ENCODE data around the gene CTU2. TPM values are rescaled to one million over a fixed set of nuclear protein-coding genes. Genes with fewer than 3 reads are reported as not detected.
"Not testable (repeated sequence)": the region's sequence is repeated elsewhere in the genome, so short reads cannot be mapped to it uniquely, and the experiment has no call there.

The CTU2 gene
- total RNA-seq, 1 donor from 2014 or later = 4.2 TPM

DNA sequence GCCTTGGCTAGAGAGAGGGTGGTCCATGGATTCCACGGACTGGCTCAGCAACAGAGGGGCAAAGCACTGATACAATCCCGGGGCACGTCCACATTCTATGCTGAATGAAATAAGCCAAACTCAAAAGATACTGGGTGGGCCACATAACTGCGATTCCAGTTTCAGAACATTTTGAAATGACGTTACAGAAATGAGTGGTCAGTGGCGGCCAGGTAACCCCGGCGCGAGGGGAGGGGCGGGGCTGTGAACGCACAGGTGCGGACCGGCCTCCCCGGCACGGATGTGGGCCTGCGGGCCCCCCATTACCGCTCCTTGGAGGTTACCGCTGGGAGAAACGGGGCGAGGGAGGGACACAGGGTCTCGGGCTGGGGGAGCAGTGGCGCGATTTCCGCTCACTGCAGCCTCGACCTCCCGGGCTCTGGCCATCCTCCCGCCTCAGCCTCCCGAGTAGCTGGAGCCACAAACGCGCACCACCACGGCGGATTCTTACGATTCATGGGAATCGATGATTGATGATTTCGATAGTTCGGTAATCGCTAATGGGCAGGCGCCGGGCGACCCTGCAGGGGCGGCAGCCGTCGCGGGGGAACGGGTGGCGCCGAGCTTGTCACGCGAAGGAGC is 44.0 kb upstream of the CTU2 start:
- Histone ChIP-seq H3K4me1 (peaks cover 0 to 11% of the 10 kb centered on the region in 2 donors), H3K27me3 (no peaks in the 10 kb centered on the region), H3K27ac (peak overlapping the region; percentile 68 to 72), H3K9me3 (no peaks in the 10 kb centered on the region), H3K36me3 (peaks cover 0 to 9% of the 10 kb centered on the region in 2 donors), H3K4me3 (peak overlapping the region; percentile 87 to 89)
- peak in 1 of 2 donors; percentile 58 for DNase-seq (ENCODE audit: low spot score in 2 of 2)
- intact Hi-C loops (cut with DNase I) = loop anchor here (2.0 to 5.0 kb wide), 6 partner anchors 44 to 1038 kb away; partner anchors contain the start of genes APRT, CTU2, GALNS and RNF166
- TF ChIP-seq, protein P1, sequence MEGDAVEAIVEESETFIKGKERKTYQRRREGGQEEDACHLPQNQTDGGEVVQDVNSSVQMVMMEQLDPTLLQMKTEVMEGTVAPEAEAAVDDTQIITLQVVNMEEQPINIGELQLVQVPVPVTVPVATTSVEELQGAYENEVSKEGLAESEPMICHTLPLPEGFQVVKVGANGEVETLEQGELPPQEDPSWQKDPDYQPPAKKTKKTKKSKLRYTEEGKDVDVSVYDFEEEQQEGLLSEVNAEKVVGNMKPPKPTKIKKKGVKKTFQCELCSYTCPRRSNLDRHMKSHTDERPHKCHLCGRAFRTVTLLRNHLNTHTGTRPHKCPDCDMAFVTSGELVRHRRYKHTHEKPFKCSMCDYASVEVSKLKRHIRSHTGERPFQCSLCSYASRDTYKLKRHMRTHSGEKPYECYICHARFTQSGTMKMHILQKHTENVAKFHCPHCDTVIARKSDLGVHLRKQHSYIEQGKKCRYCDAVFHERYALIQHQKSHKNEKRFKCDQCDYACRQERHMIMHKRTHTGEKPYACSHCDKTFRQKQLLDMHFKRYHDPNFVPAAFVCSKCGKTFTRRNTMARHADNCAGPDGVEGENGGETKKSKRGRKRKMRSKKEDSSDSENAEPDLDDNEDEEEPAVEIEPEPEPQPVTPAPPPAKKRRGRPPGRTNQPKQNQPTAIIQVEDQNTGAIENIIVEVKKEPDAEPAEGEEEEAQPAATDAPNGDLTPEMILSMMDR (IDR thresholded peaks at IDR 0.05) = no peak

DNA sequence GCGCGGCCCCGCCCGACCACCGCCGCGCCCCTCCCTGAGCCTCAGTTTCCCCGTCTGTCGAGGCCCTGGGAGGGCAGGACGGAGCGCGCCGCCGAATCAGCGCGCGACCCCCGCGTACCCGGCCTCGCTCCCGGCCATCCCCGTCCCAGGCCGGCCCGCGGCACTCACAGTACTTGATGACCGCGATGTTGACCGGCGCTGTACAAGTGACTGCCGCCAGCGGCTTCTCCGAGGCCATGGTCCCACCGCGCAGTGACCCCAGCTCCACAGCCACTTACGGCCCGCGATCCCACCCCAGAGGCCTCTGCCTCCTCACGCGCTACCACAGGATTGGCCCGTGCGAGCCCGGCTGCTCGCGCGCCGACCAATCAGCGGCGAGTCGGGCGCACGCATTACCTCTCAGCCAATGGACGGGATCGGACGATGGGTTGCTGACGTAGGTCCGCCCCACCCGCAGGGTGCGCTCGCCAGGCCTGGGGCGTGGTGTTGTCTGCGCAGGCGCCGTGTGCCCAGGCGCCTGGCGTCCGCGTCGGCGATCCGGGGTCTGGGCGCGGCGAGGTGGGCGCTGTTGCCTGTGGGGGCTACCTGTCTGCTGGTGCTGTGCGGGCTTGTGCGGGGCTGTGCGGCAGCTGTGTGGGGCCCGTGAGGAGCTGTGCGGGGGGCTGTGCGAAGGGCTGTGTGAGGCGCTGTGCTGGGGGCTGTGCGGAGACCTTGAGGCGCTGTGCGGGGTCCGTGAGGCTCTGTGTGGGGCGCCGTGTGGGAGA is 43.3 kb upstream of the CTU2 start, which contains the start of gene MVD:
MVD (minus strand) TSS at position 249 of the 764 bp plus-strand sequence; CDS start at position 238, 11 bp downstream.
- intact Hi-C loops (cut with DNase I) = loop anchor here (1.0 to 5.0 kb wide), 7 partner anchors 44 to 1038 kb away; partner anchors contain the start of genes APRT, CTU2, GALNS and RNF166
- peak; percentile 93 to 98 for DNase-seq (ENCODE audit: low spot score in 2 of 2)
- peaks cover 0 to 4% of the 10 kb centered on the region in 2 donors for H3K36me3 ChIP-seq
- TF ChIP-seq, protein P1 (IDR thresholded peaks at IDR 0.05) = no peak
- H3K9me3 ChIP-seq = no peaks in the 10 kb centered on the region
- peak within 1 kb of the TSS; percentile 68 to 72 for H3K27ac ChIP-seq
- peaks cover 0 to 11% of the 10 kb centered on the region in 2 donors for H3K4me1 ChIP-seq
- H3K27me3 ChIP-seq = no peaks in the 10 kb centered on the region
- peak within 1 kb of the TSS; percentile 87 to 89 for H3K4me3 ChIP-seq

DNA sequence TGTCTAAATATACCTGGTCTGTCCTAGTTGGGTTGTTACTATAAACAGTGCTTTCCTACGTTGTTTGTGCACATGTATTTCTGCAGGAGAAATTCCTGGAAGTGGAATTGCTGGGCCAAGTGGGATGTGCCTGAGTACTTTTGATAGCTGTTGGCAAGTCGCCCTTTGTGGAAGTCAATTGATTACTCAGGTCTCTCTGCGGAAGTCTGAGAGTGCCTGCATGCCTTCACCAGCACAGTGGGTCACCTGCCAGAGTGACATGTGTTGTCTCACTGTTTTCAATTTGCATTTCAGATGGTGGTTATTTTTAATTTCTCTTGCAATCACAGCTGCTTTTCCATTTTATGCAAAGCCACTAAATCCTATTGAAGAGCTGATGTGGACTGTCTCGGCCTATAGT is 41.2 kb upstream of the CTU2 start:
- H3K27ac ChIP-seq = no peak overlapping the region
- H3K4me1 ChIP-seq = peaks cover 0 to 11% of the 10 kb centered on the region in 2 donors
- TF ChIP-seq, protein P1 (IDR thresholded peaks at IDR 0.05) = no peak
- H3K9me3 ChIP-seq = no peaks in the 10 kb centered on the region
- H3K27me3 ChIP-seq = no peaks in the 10 kb centered on the region
- no peak for DNase-seq (ENCODE audit: low spot score in 2 of 2)
- intact Hi-C loops (cut with DNase I) = no loop called here
- H3K36me3 ChIP-seq = no peaks in the 10 kb centered on the region
- H3K4me3 ChIP-seq = no peak overlapping the region

DNA sequence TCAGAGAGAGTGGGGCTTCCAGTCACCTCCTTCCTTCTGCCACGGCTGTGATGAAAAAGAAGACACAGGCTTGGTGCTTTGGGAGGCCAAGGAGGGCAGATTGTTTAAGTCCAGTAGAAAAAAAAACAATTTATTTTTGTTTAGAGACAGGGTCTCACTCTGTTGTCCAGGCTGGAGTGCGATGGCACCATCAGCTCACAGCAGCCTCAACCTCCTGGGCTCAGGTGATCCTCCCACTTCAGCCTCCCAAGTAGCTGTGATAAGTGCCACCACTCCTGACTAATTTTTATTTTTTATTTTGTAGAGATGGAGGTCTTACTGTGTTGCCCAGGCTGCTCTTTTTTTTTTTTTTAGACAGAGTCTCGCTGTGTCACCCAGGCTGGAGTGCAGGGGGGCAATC is 40.7 kb upstream of the CTU2 start:
- TF ChIP-seq, protein P1 (IDR thresholded peaks at IDR 0.05) = no peak
- no peak for DNase-seq (ENCODE audit: low spot score in 2 of 2)
- H3K4me1 ChIP-seq = peaks cover 0 to 11% of the 10 kb centered on the region in 2 donors
- H3K4me3 ChIP-seq = no peak overlapping the region
- no peak overlapping the region for H3K27ac ChIP-seq
- no peaks in the 10 kb centered on the region for H3K9me3 ChIP-seq
- no peaks in the 10 kb centered on the region for H3K27me3 ChIP-seq
- H3K36me3 ChIP-seq = no peaks in the 10 kb centered on the region
- intact Hi-C loops (cut with DNase I) = no loop called here

- peaks cover 0 to 6% of the 10 kb centered on the region in 2 donors for H3K4me1 ChIP-seq
- intact Hi-C loops (cut with DNase I) = no loop called here
These were observed 38.8 kb upstream of the CTU2 start for GRCh38 chr16:88667461-88667860.

DNA sequence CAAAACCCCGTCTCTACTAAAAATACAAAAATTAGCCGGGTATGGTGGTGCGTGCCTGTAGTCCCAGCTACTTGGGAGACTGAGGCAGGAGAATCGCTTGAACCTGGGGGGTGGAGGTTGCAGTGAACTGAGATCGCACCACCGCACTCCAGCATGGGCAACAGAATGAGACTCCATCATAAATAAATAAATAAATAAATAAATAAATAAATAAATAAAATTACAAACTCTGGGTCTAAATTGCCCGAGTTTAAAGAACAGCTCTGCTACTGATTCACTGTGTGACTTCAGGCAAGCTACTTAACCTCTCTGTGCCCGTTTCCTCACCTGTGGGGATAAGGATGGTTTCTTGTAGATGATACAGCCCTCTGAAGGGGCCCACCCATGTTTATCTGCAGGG is 36.8 kb upstream of the CTU2 start:
- H3K36me3 ChIP-seq; H3K4me1 ChIP-seq; H3K27me3 ChIP-seq; H3K4me3 ChIP-seq; H3K9me3 ChIP-seq; intact Hi-C loops (cut with DNase I); DNase-seq (ENCODE audit: low spot score in 2 of 2); H3K27ac ChIP-seq: not testable (repeated sequence)

More at GRCh38 chr16:88667461-88667860, 38.8 kb upstream of the CTU2 start:
- no peaks in the 10 kb centered on the region for H3K27me3 ChIP-seq
- H3K27ac ChIP-seq = no peak overlapping the region
- TF ChIP-seq, protein P1 (IDR thresholded peaks at IDR 0.05) = no peak
- H3K36me3 ChIP-seq = no peaks in the 10 kb centered on the region
- no peak for DNase-seq (ENCODE audit: low spot score in 2 of 2)
- no peaks in the 10 kb centered on the region for H3K9me3 ChIP-seq
- H3K4me3 ChIP-seq = no peak overlapping the region
